GM20000 (cell line): ENCODE data around the gene IQCK.

ENCODE experiments used
- DNase-seq: peaks from one replicate; pipeline ENCODE4 v3.0.0; 2012; ENCODE audit warnings: low spot score
- CTCF ChIP-seq: IDR thresholded peaks from 2 replicates; pipeline ENCODE4 v1.5.1; 2012; ENCODE audit warnings: mild to moderate bottlenecking, control low read depth; ENCODE audit errors: extremely low read depth, missing control alignments

IQCK gene

DNA sequence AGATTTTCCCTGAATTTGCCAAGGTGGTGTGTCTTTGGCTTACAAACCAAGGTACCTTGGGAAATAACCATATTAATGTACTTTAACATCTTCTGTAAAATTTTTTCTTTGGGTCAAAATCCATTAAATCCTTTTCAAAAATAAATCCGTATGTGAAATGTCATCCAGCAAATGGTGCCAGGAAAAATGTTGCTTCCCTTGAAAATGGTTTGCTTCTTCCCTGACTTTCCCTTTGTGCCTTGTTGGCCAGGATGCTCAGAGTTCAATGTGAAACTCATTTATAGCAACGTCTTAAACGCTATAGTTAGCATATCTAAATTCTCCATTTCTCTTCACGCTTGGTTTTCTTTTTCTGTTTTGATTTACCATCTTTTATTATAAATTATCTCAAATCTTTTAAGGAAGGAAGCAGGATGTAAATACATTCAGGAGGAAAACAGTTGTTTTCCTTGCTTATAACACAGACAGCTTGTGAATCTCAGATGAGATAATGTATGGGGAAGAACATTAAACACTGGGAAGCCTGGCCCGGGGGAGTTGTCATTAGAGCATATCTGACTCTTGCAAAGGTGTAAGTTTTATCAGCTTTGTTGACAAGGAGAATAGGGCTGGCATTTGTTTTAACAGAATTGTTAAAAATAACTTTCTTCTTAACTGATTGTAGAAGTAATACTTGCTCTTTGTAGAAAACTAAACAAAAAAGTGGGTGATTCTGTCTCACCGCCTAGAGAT lies 124.5 kb downstream of the IQCK start:
- no peak for DNase-seq
- TF ChIP-seq CTCF = no peak

- no peak for TF ChIP-seq CTCF
- no peak for DNase-seq
Observed at GRCh38 chr16:19843371-19843770, 125.3 kb downstream of the IQCK start.

DNA sequence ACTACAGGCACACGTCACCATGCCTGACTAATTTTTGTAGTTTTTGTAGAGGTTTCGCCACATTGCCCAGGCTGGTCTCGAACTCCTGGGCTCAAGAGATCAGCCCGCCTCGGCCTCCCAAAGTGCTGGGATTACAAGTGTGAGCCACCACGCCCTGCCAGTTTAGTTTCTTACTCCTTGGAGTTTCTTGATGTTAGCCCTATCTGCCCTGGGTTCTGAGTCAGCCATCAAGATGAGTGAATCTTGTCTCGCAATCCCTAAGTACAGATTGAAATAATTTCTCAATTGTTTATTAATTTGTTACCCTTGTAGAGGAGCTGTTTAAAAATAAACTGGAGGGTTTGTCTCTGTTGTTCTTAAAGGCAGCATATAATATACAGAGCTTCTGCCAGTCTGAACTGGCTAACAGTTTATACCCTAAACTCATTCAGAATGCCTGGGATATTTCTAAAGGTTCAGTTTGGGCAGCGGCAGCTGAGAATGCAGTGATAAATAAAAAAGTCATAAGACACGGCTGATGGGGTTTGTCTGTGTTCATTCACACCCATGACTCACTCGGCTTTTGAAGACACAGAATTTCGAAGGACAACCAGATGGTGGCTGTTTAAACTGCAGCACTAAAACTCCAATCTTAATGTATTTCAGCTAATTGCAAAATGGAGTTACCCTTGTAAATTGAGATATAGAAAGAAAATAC lies 127.0 kb downstream of the IQCK start:
- no peak for TF ChIP-seq CTCF
- DNase-seq = no peak

DNA sequence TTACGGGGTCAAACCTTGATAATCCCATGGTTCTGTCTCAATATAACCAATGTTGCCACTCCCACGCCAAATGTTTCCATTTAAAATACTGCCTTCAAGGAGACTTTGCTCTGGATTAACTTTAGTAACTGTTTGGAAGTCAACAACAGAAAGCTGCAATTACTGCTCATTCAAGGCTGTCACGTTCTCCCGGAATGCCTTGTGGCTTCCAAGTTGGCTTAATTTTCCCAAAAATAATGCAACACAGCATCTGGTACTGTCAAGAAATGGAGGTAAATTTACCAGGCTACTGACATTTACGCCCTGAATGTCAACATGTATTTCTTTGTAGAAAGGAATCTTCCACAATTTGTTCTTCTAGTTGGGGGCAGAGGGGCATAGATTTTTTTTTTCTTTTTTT lies 128.4 kb downstream of the IQCK start:
- no peak for DNase-seq

DNA sequence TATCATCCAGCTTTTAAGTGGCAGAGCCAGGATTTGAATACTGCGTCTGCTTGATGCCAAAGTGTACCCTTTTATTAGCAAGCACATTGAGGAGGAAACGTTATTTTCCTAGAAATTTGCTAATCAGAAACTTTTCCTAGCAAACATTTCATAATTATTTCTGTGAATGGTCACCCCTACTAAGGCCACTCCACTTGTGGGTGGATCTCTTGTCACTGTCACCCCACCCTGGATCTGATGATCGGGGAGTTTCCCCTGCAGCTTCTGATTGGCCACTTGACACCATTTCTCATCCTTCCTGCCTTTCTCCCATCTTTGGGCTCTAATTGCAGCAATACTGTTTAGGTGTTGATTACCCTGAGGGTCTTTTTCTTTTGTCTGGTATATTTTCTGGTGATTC lies 130.7 kb downstream of the IQCK start:
- no peak for DNase-seq
- no peak for TF ChIP-seq CTCF

More for the DNA sequence above, 128.4 kb downstream of the IQCK start:
- TF ChIP-seq CTCF = no peak

DNA sequence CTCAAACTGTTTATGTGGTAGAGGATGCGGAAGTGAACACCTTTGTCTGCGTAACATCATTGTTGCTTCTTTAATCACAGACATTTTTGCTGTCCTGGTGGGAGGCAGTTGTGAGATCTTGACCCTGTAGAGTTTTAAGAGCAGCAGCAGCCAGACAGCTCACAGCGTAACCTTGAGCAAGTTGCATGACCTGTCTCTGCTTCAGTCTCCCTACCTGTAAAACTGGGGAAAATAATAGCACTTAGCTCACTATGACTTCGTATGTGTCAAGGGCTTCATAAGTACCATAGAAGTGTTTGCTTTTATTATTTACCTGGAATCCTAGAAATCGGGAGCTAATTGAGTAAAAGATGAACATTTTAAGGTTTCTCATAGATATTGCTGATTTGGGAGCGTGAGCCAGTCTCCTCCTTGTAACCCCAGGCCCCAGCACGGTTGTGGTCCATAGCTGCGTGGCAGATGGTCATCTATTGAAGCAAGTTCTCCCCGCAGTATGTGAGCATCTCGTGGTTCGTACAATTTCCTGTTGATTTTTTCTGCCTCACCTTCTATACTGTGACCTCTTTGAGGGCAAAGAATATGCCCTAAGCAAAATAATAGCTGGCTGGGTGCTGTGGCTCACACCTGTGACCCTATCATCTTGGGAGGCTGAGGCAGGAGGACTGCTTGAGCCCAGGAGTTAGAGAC lies 132.2 kb downstream of the IQCK start:
- TF ChIP-seq CTCF = no peak
- DNase-seq = no peak

DNA sequence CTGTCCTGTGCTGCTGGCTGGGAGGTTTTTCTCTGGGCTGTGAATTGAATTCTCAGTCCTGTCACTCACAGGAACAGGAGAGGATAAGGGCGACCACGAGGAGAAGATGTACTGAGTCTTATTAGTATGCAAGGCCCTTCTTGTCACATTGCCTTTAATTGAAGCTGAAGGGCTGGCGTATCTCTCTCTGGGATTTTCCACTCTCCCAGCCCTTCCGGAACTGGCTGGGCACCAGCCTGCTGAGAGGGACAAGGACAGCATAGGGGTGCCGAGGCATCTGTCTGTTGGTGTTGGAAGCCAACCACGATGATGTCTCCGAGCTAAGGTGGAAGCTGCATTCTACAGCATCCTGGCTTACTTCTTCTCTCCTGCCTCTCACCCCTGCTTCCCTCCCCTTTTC lies 133.4 kb downstream of the IQCK start:
- no peak for DNase-seq

More for the DNA sequence above, 133.4 kb downstream of the IQCK start:
- no peak for TF ChIP-seq CTCF
